22Rv1 (cell line): ENCODE measurements around the gene CD34.

Experiments
- CTCF ChIP-seq: fragments of 450-650 bp; IDR thresholded peaks from 2 replicates; pipeline ENCODE4 v1.5.1; 2017; ENCODE audit warnings: mild to moderate bottlenecking
- ZFX ChIP-seq: fragments of 450-650 bp; IDR thresholded peaks from 2 replicates; pipeline ENCODE4 v1.6.1; 2017; ENCODE audit warnings: antibody characterized with exemption, borderline replicate concordance

- TF ChIP-seq CTCF (no peak), ZFX (no peak)
These were observed 14.3 kb upstream of the CD34 start for GRCh38 chr1:207925210-207925609.
